Common myeloid progenitor, CD34-positive (primary cell): Measurements from ENCODE around the gene APBA2.
"Not testable (repeated sequence)": the region's sequence is repeated elsewhere in the genome, so short reads cannot be mapped to it uniquely, and the experiment has no call there.

Experiments used
- CTCF ChIA-PET: fragments of 350-600 bp; sonication (Branson Sonifier 250); formaldehyde crosslinking; loops from one replicate; lab custom pipeline; 2021; ENCODE audit warnings: antibody characterized with exemption; lab: Charles Lee
- POLR2A ChIA-PET: fragments of 350-600 bp; sonication (Branson Sonifier 250); formaldehyde crosslinking; loops from one replicate; lab custom pipeline; 2021; ENCODE audit warnings: antibody characterized with exemption; lab: Charles Lee
- DNase-seq, 3 donors: peaks; one replicate each; pipeline versions ENCODE4 v3.0.0 to v3.0.0-alpha.2; 2013
- H3K27ac ChIP-seq, 2 experiments: 1 replicate in 1 of 2; 2 replicates in 1 of 2; pipeline ENCODE4 v1.7.0; 2013; ENCODE audit warnings: inconsistent platforms in 2 of 2, low read length in 2 of 2, mild to moderate bottlenecking in 2 of 2, low read depth in 1 of 2, moderate library complexity in 1 of 2; ENCODE audit not compliant: severe bottlenecking in 2 of 2, insufficient read depth in 1 of 2, poor library complexity in 1 of 2
- H3K27me3 ChIP-seq, 5 experiments: replicated peaks in 2 of 5; 1 replicate in 3 of 5; 2 replicates in 2 of 5; pipeline versions ENCODE4 v1.6.1 to v1.7.0; 2013; ENCODE audit warnings: low read length in 4 of 5, mild to moderate bottlenecking in 2 of 5, moderate library complexity in 2 of 5, inconsistent platforms in 1 of 5; ENCODE audit not compliant: insufficient read depth in 5 of 5, control insufficient read depth in 4 of 5
- H3K36me3 ChIP-seq, 4 experiments: 1 replicate in 2 of 4; 2 replicates in 2 of 4; pipeline versions ENCODE4 v1.6.1 to v1.7.0; 2013; ENCODE audit warnings: low read length in 3 of 4, control low read depth in 1 of 4, mild to moderate bottlenecking in 1 of 4; ENCODE audit not compliant: control insufficient read depth in 4 of 4, insufficient read depth in 4 of 4
- H3K4me1 ChIP-seq, 4 experiments: 1 replicate in 3 of 4; 2 replicates in 1 of 4; pipeline versions ENCODE4 v1.6.1 to v1.7.1; 2013; ENCODE audit warnings: low read length in 3 of 4, mild to moderate bottlenecking in 3 of 4, control low read depth in 1 of 4, inconsistent platforms in 1 of 4, moderate library complexity in 1 of 4; ENCODE audit not compliant: control insufficient read depth in 4 of 4, insufficient read depth in 4 of 4; ENCODE audit errors: control extremely low read depth in 1 of 4
- H3K4me3 ChIP-seq, 7 experiments: 1 replicate in 4 of 7; 2 replicates in 3 of 7; pipeline versions ENCODE4 v1.5.1 to v1.7.0; 2013; ENCODE audit warnings: mild to moderate bottlenecking in 7 of 7, low read length in 6 of 7, moderate library complexity in 6 of 7, inconsistent platforms in 2 of 7, low read depth in 2 of 7, control low read depth in 1 of 7; ENCODE audit not compliant: insufficient read depth in 4 of 7, control insufficient read depth in 1 of 7; ENCODE audit errors: extremely low read depth in 1 of 7
- H3K9me3 ChIP-seq, 5 experiments: 1 replicate in 4 of 5; 2 replicates in 1 of 5; pipeline versions ENCODE4 v1.6.1 to v1.7.1; 2013; ENCODE audit warnings: low read length in 4 of 5, mild to moderate bottlenecking in 2 of 5, inconsistent platforms in 1 of 5, low read depth in 1 of 5, moderate library complexity in 1 of 5; ENCODE audit not compliant: control insufficient read depth in 4 of 5, insufficient read depth in 2 of 5; ENCODE audit errors: control extremely low read depth in 1 of 5
- WGBS: methylation state at CpG from one replicate; pipeline ENCODE4 v1.1.5; 2013; ENCODE audit not compliant: insufficient coverage; 5-methylcytosine and 5-hydroxymethylcytosine counted together

APBA2 gene

GRCh38 chr15:29151484-29151857 is 265.7 kb downstream of the APBA2 start:
- POLR2A ChIA-PET, result no interaction called here
- 95% methylated on average over 14 of the region's 14 CpGs for WGBS
- no peak overlapping the region for H3K27ac ChIP-seq
- peaks cover 0 to 5% (median 0%) of the 10 kb centered on the region in 5 experiments for H3K27me3 ChIP-seq
- no peaks in the 10 kb centered on the region for H3K36me3 ChIP-seq
- H3K4me3 ChIP-seq, result no peak overlapping the region
- H3K9me3 ChIP-seq, result peaks cover 0 to 10% (median 0%) of the 10 kb centered on the region in 5 experiments
- H3K4me1 ChIP-seq, result no peaks in the 10 kb centered on the region
- CTCF ChIA-PET, result no interaction called here
- no peak for DNase-seq

GRCh38 chr15:29156521-29156920 is 270.7 kb downstream of the APBA2 start:
- peaks cover 0 to 20% (median 8%) of the 10 kb centered on the region in 5 experiments for H3K9me3 ChIP-seq
- CTCF ChIA-PET, result no interaction called here
- H3K27ac ChIP-seq, result no peak overlapping the region
- no peak for DNase-seq
- peaks cover 0 to 3% (median 0%) of the 10 kb centered on the region in 5 experiments for H3K27me3 ChIP-seq
- POLR2A ChIA-PET, result no interaction called here
- WGBS, result 98% methylated on average over 11 of the region's 14 CpGs
- H3K36me3 ChIP-seq, result no peaks in the 10 kb centered on the region
- H3K4me3 ChIP-seq, result no peak overlapping the region
- no peaks in the 10 kb centered on the region for H3K4me1 ChIP-seq

GRCh38 chr15:29159771-29160455 is 274.1 kb downstream of the APBA2 start:
- POLR2A ChIA-PET, result no interaction called here
- no peak overlapping the region for H3K27ac ChIP-seq
- peaks cover 0 to 2% (median 0%) of the 10 kb centered on the region in 5 experiments for H3K27me3 ChIP-seq
- no peak overlapping the region for H3K4me3 ChIP-seq
- H3K4me1 ChIP-seq, result no peaks in the 10 kb centered on the region
- 91% methylated on average over 28 of the region's 31 CpGs for WGBS
- no peak for DNase-seq
- CTCF ChIA-PET, result interaction anchor here (1.1 kb wide), 1 partner anchor 20 kb away, joined by 3 read pairs; no protein-coding TSS in a partner anchor
- no peaks in the 10 kb centered on the region for H3K36me3 ChIP-seq
- H3K9me3 ChIP-seq, result peaks cover 0 to 24% (median 8%) of the 10 kb centered on the region in 5 experiments

- H3K36me3 ChIP-seq, result no peaks in the 10 kb centered on the region
- ChIA-PET CTCF (no interaction called here), POLR2A (no interaction called here)
- no peak for DNase-seq
- WGBS, result 100% methylated on average over 4 of the region's 5 CpGs
- H3K4me1 ChIP-seq, result no peaks in the 10 kb centered on the region
- peaks cover 0 to 2% (median 0%) of the 10 kb centered on the region in 5 experiments for H3K27me3 ChIP-seq
- H3K27ac ChIP-seq, result no peak overlapping the region
- peaks cover 0 to 24% (median 8%) of the 10 kb centered on the region in 5 experiments for H3K9me3 ChIP-seq
- H3K4me3 ChIP-seq, result no peak overlapping the region
Measured at GRCh38 chr15:29162411-29162810, 276.6 kb downstream of the APBA2 start.

- peaks cover 0 to 11% (median 0%) of the 10 kb centered on the region in 5 experiments for H3K9me3 ChIP-seq
- DNase-seq, H3K4me3 ChIP-seq, H3K36me3 ChIP-seq, CTCF ChIA-PET, POLR2A ChIA-PET, H3K4me1 ChIP-seq, H3K27me3 ChIP-seq, H3K27ac ChIP-seq: not testable (repeated sequence)
- 100% methylated on average over 1 of the region's 2 CpGs for WGBS
Measured at GRCh38 chr15:29167122-29167521, 281.3 kb downstream of the APBA2 start.
